ENCODE data around the gene TTLL1.

DNA sequence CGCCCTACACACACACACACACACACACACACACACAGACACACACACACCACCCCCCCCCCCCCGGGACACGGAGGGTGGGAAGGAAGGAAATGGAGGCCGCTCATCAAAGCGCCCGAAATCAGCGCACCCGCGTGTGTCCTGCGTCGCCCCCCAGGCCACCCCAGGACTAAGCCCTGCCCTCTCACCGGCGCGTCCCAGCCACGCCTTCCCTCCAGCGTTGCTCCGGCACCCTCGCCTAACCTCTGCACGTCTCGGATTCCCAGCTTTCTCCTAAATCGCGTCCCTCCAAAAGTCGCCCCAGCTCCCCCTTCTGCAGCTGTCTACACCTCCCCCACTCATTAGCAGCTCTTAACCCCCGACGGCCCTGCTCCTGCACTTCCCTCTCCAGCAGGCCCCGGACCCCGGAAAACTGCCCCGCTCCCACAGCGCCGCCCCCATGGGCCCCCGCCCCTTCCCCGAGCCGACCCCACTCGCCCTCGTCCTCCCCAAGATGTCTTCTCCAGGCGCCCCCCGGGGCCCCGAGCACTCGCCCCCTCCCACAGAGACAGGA lies 74.8 kb downstream of the TTLL1 start:
- TF ChIP-seq, protein P1, sequence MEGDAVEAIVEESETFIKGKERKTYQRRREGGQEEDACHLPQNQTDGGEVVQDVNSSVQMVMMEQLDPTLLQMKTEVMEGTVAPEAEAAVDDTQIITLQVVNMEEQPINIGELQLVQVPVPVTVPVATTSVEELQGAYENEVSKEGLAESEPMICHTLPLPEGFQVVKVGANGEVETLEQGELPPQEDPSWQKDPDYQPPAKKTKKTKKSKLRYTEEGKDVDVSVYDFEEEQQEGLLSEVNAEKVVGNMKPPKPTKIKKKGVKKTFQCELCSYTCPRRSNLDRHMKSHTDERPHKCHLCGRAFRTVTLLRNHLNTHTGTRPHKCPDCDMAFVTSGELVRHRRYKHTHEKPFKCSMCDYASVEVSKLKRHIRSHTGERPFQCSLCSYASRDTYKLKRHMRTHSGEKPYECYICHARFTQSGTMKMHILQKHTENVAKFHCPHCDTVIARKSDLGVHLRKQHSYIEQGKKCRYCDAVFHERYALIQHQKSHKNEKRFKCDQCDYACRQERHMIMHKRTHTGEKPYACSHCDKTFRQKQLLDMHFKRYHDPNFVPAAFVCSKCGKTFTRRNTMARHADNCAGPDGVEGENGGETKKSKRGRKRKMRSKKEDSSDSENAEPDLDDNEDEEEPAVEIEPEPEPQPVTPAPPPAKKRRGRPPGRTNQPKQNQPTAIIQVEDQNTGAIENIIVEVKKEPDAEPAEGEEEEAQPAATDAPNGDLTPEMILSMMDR (IDR thresholded peaks at IDR 0.05) = no peak
- TF ChIP-seq POLR2A (IDR thresholded peaks at IDR 0.05) = no peak

All from Peyer's patch (tissue), 4 donors.